ENCODE data around the gene BAIAP2. TPM values are rescaled to one million over a fixed set of nuclear protein-coding genes. Genes with fewer than 3 reads are reported as not detected.

The BAIAP2 gene
- total RNA-seq, 2 experiments from 2014 or later: 5.9 to 6.3 TPM

- CTCF ChIA-PET: no interaction called here
- Mint-ChIP-seq H3K4me1 (ENCODE audit: low read depth) (peaks cover 5% of the 10 kb centered on the region), H3K27ac (peak overlapping the region; percentile 38), H3K27me3 (no peaks in the 10 kb centered on the region), H3K4me3 (no peak overlapping the region), H3K36me3 (ENCODE audit: low read depth) (no peaks in the 10 kb centered on the region), H3K9me3 (no peaks in the 10 kb centered on the region)
- POLR2A ChIA-PET: no interaction called here
- intact Hi-C loops (cut with micrococcal nuclease): no loop called here
- DNase-seq: peak; percentile 32
- TF ChIP-seq, protein P1, sequence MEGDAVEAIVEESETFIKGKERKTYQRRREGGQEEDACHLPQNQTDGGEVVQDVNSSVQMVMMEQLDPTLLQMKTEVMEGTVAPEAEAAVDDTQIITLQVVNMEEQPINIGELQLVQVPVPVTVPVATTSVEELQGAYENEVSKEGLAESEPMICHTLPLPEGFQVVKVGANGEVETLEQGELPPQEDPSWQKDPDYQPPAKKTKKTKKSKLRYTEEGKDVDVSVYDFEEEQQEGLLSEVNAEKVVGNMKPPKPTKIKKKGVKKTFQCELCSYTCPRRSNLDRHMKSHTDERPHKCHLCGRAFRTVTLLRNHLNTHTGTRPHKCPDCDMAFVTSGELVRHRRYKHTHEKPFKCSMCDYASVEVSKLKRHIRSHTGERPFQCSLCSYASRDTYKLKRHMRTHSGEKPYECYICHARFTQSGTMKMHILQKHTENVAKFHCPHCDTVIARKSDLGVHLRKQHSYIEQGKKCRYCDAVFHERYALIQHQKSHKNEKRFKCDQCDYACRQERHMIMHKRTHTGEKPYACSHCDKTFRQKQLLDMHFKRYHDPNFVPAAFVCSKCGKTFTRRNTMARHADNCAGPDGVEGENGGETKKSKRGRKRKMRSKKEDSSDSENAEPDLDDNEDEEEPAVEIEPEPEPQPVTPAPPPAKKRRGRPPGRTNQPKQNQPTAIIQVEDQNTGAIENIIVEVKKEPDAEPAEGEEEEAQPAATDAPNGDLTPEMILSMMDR (IDR thresholded peaks at IDR 0.05): no peak
- peak; percentile 53 for ATAC-seq
These were observed 23.4 kb downstream of the BAIAP2 start for GRCh38 chr17:81058263-81058871.

DNA sequence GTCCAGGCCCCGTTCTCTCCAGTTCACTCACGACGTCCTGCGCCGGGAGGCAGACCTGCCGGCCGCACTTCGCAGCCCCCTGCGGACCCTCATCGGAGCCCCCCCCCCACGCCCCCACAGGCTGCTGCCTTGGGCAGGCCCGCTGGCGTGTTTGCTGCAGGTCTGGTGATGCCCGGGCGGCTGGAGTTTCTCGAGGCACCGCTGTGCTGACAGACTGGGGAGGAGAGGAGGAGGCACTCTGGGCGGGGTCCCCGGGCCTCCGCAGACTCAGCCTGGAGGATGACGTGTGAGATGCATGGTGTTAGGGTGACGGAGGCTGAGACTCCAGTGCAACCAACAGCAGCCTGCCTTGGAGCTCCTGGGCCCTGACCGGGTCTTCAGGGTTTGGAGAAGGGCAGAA is 24.1 kb downstream of the BAIAP2 start:
- TF ChIP-seq, protein P1 (IDR thresholded peaks at IDR 0.05): no peak
- ChIA-PET POLR2A (no interaction called here), CTCF (no interaction called here)
- Mint-ChIP-seq H3K36me3 (ENCODE audit: low read depth) (no peaks in the 10 kb centered on the region), H3K4me1 (ENCODE audit: low read depth) (peaks cover 5% of the 10 kb centered on the region), H3K27me3 (no peaks in the 10 kb centered on the region), H3K4me3 (no peak overlapping the region), H3K9me3 (no peaks in the 10 kb centered on the region), H3K27ac (no peak overlapping the region)
- ATAC-seq (no peak), DNase-seq (no peak)
- intact Hi-C loops (cut with micrococcal nuclease): no loop called here

DNA sequence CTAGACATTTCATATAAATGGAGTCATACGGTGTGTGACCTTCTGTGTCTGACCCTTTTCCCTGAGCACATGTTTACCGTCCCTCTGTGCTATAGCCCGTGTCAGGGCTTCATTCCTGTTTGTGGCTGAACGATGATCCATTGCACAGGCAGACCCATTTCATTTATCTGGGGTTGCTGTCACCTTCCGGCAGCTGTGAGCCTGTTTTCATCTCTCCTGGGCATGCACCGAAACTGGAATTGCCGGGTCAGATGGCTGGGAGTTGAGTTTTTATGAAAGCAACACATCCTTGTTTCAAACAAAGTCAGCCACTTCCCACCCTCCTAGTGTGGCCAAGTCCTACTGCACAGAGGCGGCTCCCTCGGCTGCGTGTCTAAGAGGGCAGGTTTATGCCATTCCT is 25.5 kb downstream of the BAIAP2 start:
- no peak for ATAC-seq
- TF ChIP-seq, protein P1 (IDR thresholded peaks at IDR 0.05): no peak
- intact Hi-C loops (cut with micrococcal nuclease): no loop called here
- ChIA-PET CTCF (no interaction called here), POLR2A (no interaction called here)
- Mint-ChIP-seq H3K36me3 (ENCODE audit: low read depth) (no peaks in the 10 kb centered on the region), H3K9me3 (no peaks in the 10 kb centered on the region), H3K27ac (no peak overlapping the region), H3K4me1 (ENCODE audit: low read depth) (peaks cover 5% of the 10 kb centered on the region), H3K4me3 (no peak overlapping the region), H3K27me3 (no peaks in the 10 kb centered on the region)
- no peak for DNase-seq

- no peak overlapping the region for H3K27ac Mint-ChIP-seq
- ATAC-seq (no peak), DNase-seq (no peak)
- ChIA-PET CTCF (no interaction called here), POLR2A (no interaction called here)
- no peak overlapping the region for H3K4me3 Mint-ChIP-seq
- TF ChIP-seq, protein P1 (IDR thresholded peaks at IDR 0.05): no peak
- H3K36me3 Mint-ChIP-seq (ENCODE audit: low read depth): no peaks in the 10 kb centered on the region
- no peaks in the 10 kb centered on the region for H3K9me3 Mint-ChIP-seq
- H3K4me1 Mint-ChIP-seq (ENCODE audit: low read depth): peaks cover 5% of the 10 kb centered on the region
- intact Hi-C loops (cut with micrococcal nuclease): no loop called here
- no peaks in the 10 kb centered on the region for H3K27me3 Mint-ChIP-seq
These were observed 26.2 kb downstream of the BAIAP2 start for GRCh38 chr17:81061027-81061735.

DNA sequence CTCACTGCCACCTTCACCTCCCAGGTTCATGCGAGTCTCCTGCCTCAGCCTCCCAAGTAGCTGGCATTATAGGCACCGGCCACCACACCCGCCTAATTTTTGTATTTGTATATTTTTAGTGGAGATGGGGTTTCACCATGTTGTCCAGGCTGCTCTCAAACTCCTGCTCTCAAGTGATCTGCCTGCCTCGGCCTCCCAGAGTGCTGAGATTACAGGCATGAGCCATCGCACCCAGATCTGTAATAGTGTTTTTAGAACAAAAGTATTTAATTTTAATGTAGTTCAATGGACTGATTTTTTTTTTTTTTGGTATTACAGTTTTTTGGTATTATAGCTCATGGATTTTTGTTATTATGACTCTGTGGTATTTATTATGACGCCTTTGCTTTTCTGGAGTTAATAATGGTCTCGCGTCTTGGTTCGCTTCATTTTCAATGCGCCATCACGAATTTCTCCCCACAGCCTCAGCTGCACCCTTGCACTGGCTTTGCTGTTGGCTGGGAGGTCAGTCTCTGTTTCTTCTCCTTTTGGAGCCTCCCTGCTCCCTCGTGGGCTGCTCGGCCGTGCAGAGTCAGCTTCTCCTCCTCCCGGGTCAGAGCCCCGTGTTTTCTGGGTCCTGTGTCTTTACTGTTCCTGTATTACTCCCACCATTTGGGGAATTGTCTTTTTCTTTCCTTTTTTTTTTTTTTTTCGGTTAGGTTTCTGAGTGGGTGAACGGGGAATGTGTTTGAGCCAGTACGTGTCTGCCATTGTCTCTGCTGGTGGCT is 27.2 kb downstream of the BAIAP2 start:
- Mint-ChIP-seq H3K27me3 (no peaks in the 10 kb centered on the region), H3K9me3 (no peaks in the 10 kb centered on the region), H3K4me1 (ENCODE audit: low read depth) (peaks cover 5% of the 10 kb centered on the region), H3K4me3 (no peak overlapping the region), H3K36me3 (ENCODE audit: low read depth) (no peaks in the 10 kb centered on the region), H3K27ac (no peak overlapping the region)
- ChIA-PET POLR2A (no interaction called here), CTCF (no interaction called here)
- DNase-seq (no peak), ATAC-seq (no peak)
- intact Hi-C loops (cut with micrococcal nuclease): no loop called here
- TF ChIP-seq, protein P1 (IDR thresholded peaks at IDR 0.05): no peak

Data from activated CD8-positive, alpha-beta T cell treated with anti-CD3 and anti-CD28 coated beads for 36 hours (primary cell).